GM23338 (cell line): ENCODE data around the gene GPC2. TPM values are rescaled to one million over a fixed set of nuclear protein-coding genes. Genes with fewer than 3 reads are reported as not detected.

ENCODE experiments used
- ATAC-seq: fragments of 200-7000 bp; cut with Tn5 transposase; 3 replicates; pipeline ENCODE4 v1.9.1; 2020
- DNase-seq: peaks from one replicate; pipeline ENCODE4 v3.0.0-alpha.2; 2015; ENCODE audit warnings: low spot score
- H2AFZ ChIP-seq: fragments of 200-600 bp; sonication (generic); 2 replicates; pipeline ENCODE4 v1.8.0; 2016; ENCODE audit warnings: antibody characterized with exemption, mild to moderate bottlenecking, moderate library complexity
- H3F3A ChIP-seq: fragments of 200-600 bp; sonication (generic); replicated peaks from 2 replicates; pipeline ENCODE4 v1.8.0; 2017; ENCODE audit warnings: antibody characterized with exemption, mixed run types, low read depth
- H3K27ac ChIP-seq: fragments of 200-600 bp; sonication (generic); 2 replicates; pipeline ENCODE4 v1.6.1; 2016; ENCODE audit warnings: low read depth
- H3K27me3 ChIP-seq: fragments of 200-600 bp; sonication (generic); 2 replicates; pipeline ENCODE4 v1.8.0; 2016; ENCODE audit warnings: mild to moderate bottlenecking, mixed run types, moderate library complexity; ENCODE audit not compliant: insufficient read depth
- H3K36me3 ChIP-seq: fragments of 200-600 bp; sonication (generic); 2 replicates; pipeline ENCODE4 v1.8.0; 2016; ENCODE audit warnings: mild to moderate bottlenecking; ENCODE audit not compliant: insufficient read depth
- H3K4me1 ChIP-seq: fragments of 200-600 bp; sonication (generic); 2 replicates; pipeline ENCODE4 v1.8.0; 2016; ENCODE audit warnings: mild to moderate bottlenecking, moderate library complexity; ENCODE audit not compliant: insufficient read depth
- H3K4me2 ChIP-seq: fragments of 200-600 bp; sonication (generic); 2 replicates; pipeline ENCODE4 v1.7.1; 2017; ENCODE audit warnings: mixed run types
- H3K4me3 ChIP-seq: fragments of 200-600 bp; sonication (generic); 2 replicates; pipeline ENCODE4 v1.6.1; 2016; ENCODE audit warnings: mixed run types
- H3K79me2 ChIP-seq: fragments of 200-600 bp; sonication (generic); replicated peaks from 2 replicates; pipeline ENCODE4 v1.8.0; 2017; ENCODE audit warnings: mild to moderate bottlenecking; ENCODE audit not compliant: insufficient read depth
- H3K9me2 ChIP-seq: fragments of 200-600 bp; sonication (generic); 2 replicates; pipeline ENCODE4 v1.8.0; 2017; ENCODE audit not compliant: insufficient read depth
- H4K20me1 ChIP-seq: fragments of 200-600 bp; sonication (generic); replicated peaks from 2 replicates; pipeline ENCODE4 v1.8.0; 2017; ENCODE audit warnings: mild to moderate bottlenecking; ENCODE audit not compliant: insufficient read depth
- H3K27ac Mint-ChIP-seq: 2 replicates; pipeline ENCODE4 v1.8.0; 2020; ENCODE audit warnings: inconsistent platforms, mild to moderate bottlenecking, moderate library complexity, mixed read lengths
- H3K27me3 Mint-ChIP-seq: 3 replicates; pipeline ENCODE4 v1.8.0; 2022; ENCODE audit warnings: low read depth, mild to moderate bottlenecking, moderate library complexity, mixed read lengths, inconsistent platforms; ENCODE audit not compliant: insufficient read depth, poor library complexity
- H3K36me3 Mint-ChIP-seq: 3 replicates; pipeline ENCODE4 v1.8.0; 2021; ENCODE audit warnings: low read depth, mild to moderate bottlenecking, inconsistent platforms, moderate library complexity, mixed read lengths
- H3K4me1 Mint-ChIP-seq: 3 replicates; pipeline ENCODE4 v1.8.0; 2020; ENCODE audit warnings: mild to moderate bottlenecking, inconsistent platforms, mixed read lengths
- H3K4me3 Mint-ChIP-seq: 3 replicates; pipeline ENCODE4 v1.8.0; 2021; ENCODE audit warnings: moderate library complexity, mild to moderate bottlenecking, inconsistent platforms, mixed read lengths
- H3K9me3 Mint-ChIP-seq: 3 replicates; pipeline ENCODE4 v1.8.0; 2020; ENCODE audit warnings: moderate library complexity, mild to moderate bottlenecking, inconsistent platforms, mixed read lengths
- EZH2 ChIP-seq: fragments of 200-600 bp; sonication (generic); IDR thresholded peaks from one replicate; pipeline ENCODE4 v1.8.0; 2017; ENCODE audit warnings: antibody characterized with exemption, mild to moderate bottlenecking, low read depth; ENCODE audit not compliant: unreplicated experiment
- EZH2phosphoT487 ChIP-seq: fragments of 200-600 bp; sonication (generic); IDR thresholded peaks from one replicate; pipeline ENCODE4 v1.8.1; 2018; ENCODE audit warnings: antibody characterized with exemption; ENCODE audit not compliant: unreplicated experiment
- JUNB ChIP-seq: IDR thresholded peaks from one replicate; pipeline ENCODE4 v1.6.1; 2016; ENCODE audit warnings: antibody characterized with exemption; ENCODE audit not compliant: unreplicated experiment
- NANOG ChIP-seq: IDR thresholded peaks from 2 replicates; pipeline ENCODE4 v1.6.1; 2016; ENCODE audit warnings: antibody characterized with exemption, borderline replicate concordance
- STAT1 ChIP-seq: IDR thresholded peaks from one replicate; pipeline ENCODE4 v1.6.1; 2016; ENCODE audit warnings: antibody characterized with exemption; ENCODE audit not compliant: unreplicated experiment
- ZNF114 ChIP-seq: fragments of 250-450 bp; sonication (Bioruptor Pico); IDR thresholded peaks from 2 replicates; pipeline ENCODE4 v1.5.0; 2020; ENCODE audit warnings: mild to moderate bottlenecking, moderate library complexity
- ZNF331 ChIP-seq: fragments of 250-450 bp; sonication (Bioruptor Pico); IDR thresholded peaks from 2 replicates; pipeline ENCODE4 v1.5.0; 2020; ENCODE audit warnings: low read depth, mild to moderate bottlenecking, moderate library complexity
- polyA plus RNA-seq: library from polyadenylated mRNA; unstranded; fragments of >200 nt; fragmentation: Nextera tagmentation; extraction: Ambion mirVana; gene quantifications from 2 replicates; pipeline ENCODE4 v1.2.1, GENCODE V29; 2016
- total RNA-seq: library from RNA; depleted of rRNA; stranded (reverse); fragments of >200 nt; shearing (Covaris generic); gene quantifications from 2 replicates; pipeline ENCODE4 v1.2.3, GENCODE V29; 2014
- TF ChIP-seq, protein P1 (sequence below): IDR thresholded peaks from 2 replicates; pipeline ENCODE4 v1.6.1; 2016; ENCODE audit warnings: antibody characterized with exemption
- TF ChIP-seq, protein P2 (sequence below), 2 experiments: fragments of 200-600 bp in 1 of 2; sonication (generic) in 1 of 2; conservative IDR thresholded peaks; 2 replicates each; pipeline versions ENCODE4 v1.5.1 to v1.6.1; 2016 to 2017; ENCODE audit warnings: antibody characterized with exemption in 2 of 2, low read depth in 2 of 2, mild to moderate bottlenecking in 2 of 2, moderate library complexity in 1 of 2
- TF ChIP-seq, protein P3 (sequence below): IDR thresholded peaks from one replicate; pipeline ENCODE4 v1.6.1; 2018; ENCODE audit warnings: antibody characterized with exemption; ENCODE audit not compliant: unreplicated experiment

The GPC2 gene
- total and polyA plus RNA-seq, 2 experiments from 2014 or later, result 10.7 to 48.8 TPM

DNA sequence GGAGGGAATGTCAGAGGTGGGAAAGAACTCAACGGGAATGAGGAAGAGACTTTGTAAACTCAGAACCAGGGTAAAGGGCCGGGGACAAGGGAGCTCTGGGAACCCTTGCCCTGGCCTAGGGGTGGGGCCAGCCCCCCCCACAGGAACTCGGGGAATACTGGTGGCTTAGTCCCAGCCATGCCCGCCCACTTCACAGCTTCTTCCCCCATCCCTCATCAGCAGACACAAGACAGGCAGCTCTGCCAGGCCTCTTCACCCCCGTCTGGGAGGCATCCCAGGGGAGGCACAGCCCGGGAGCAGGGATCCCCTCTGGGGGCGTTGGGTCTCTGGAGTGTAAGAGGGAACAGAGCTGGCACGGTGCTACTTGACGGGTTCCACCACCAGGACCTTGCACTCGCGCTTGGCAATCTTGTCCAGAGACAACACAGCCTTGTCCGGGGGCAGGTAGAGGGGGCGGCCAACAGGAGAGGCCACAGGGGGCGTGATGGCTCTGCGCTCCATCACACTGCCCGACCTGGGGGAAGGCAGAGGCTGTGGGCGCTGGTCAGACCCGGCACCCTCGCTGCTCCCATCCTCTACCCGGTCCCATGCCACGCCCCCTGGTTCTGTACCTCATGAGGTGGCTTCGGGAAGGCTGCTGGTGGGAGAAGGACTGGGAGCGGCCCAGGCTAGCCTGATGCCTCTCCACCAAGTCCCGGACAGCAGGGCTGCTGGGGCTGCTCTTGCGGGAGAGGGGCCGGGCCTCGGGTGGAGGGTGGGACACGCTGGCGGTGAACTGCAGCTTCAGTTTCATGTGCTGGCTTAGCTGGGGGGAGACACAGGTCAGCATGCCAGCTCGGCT, 22.3 kb downstream of the GPC2 start:
- Mint-ChIP-seq H3K27ac (no peak overlapping the region), H3K4me1 (peaks cover 33% of the 10 kb centered on the region), H3K9me3 (no peaks in the 10 kb centered on the region), H3K27me3 (peaks cover 25% of the 10 kb centered on the region), H3K4me3 (no peak overlapping the region; the same call in 2 of the 3 replicates), H3K36me3 (peaks cover 64% of the 10 kb centered on the region)
- TF ChIP-seq, protein P1, sequence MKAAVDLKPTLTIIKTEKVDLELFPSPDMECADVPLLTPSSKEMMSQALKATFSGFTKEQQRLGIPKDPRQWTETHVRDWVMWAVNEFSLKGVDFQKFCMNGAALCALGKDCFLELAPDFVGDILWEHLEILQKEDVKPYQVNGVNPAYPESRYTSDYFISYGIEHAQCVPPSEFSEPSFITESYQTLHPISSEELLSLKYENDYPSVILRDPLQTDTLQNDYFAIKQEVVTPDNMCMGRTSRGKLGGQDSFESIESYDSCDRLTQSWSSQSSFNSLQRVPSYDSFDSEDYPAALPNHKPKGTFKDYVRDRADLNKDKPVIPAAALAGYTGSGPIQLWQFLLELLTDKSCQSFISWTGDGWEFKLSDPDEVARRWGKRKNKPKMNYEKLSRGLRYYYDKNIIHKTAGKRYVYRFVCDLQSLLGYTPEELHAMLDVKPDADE, result no peak
- TF ChIP-seq ZNF114 (CRISPR knock-in tag) (no peak), STAT1 (no peak), EZH2 (no peak), JUNB (no peak), ZNF331 (CRISPR knock-in tag) (no peak), NANOG (no peak), EZH2phosphoT487 (no peak)
- TF ChIP-seq, protein P2, sequence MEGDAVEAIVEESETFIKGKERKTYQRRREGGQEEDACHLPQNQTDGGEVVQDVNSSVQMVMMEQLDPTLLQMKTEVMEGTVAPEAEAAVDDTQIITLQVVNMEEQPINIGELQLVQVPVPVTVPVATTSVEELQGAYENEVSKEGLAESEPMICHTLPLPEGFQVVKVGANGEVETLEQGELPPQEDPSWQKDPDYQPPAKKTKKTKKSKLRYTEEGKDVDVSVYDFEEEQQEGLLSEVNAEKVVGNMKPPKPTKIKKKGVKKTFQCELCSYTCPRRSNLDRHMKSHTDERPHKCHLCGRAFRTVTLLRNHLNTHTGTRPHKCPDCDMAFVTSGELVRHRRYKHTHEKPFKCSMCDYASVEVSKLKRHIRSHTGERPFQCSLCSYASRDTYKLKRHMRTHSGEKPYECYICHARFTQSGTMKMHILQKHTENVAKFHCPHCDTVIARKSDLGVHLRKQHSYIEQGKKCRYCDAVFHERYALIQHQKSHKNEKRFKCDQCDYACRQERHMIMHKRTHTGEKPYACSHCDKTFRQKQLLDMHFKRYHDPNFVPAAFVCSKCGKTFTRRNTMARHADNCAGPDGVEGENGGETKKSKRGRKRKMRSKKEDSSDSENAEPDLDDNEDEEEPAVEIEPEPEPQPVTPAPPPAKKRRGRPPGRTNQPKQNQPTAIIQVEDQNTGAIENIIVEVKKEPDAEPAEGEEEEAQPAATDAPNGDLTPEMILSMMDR (conservative IDR thresholded peaks at IDR 0.05; ENCODE audit: low read depth in 2 of 2), result no peak
- TF ChIP-seq, protein P3, sequence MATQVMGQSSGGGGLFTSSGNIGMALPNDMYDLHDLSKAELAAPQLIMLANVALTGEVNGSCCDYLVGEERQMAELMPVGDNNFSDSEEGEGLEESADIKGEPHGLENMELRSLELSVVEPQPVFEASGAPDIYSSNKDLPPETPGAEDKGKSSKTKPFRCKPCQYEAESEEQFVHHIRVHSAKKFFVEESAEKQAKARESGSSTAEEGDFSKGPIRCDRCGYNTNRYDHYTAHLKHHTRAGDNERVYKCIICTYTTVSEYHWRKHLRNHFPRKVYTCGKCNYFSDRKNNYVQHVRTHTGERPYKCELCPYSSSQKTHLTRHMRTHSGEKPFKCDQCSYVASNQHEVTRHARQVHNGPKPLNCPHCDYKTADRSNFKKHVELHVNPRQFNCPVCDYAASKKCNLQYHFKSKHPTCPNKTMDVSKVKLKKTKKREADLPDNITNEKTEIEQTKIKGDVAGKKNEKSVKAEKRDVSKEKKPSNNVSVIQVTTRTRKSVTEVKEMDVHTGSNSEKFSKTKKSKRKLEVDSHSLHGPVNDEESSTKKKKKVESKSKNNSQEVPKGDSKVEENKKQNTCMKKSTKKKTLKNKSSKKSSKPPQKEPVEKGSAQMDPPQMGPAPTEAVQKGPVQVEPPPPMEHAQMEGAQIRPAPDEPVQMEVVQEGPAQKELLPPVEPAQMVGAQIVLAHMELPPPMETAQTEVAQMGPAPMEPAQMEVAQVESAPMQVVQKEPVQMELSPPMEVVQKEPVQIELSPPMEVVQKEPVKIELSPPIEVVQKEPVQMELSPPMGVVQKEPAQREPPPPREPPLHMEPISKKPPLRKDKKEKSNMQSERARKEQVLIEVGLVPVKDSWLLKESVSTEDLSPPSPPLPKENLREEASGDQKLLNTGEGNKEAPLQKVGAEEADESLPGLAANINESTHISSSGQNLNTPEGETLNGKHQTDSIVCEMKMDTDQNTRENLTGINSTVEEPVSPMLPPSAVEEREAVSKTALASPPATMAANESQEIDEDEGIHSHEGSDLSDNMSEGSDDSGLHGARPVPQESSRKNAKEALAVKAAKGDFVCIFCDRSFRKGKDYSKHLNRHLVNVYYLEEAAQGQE, result no peak
- H4K20me1 ChIP-seq, result peaks cover 14% of the 10 kb centered on the region
- no peak overlapping the region for H3K27ac ChIP-seq
- H3K27me3 ChIP-seq, result no peaks in the 10 kb centered on the region
- peaks cover 20% of the 10 kb centered on the region for H3K79me2 ChIP-seq
- H3K4me2 ChIP-seq, result no peak overlapping the region
- H3K9me2 ChIP-seq, result no peaks in the 10 kb centered on the region
- no peak for DNase-seq
- H3K36me3 ChIP-seq, result no peaks in the 10 kb centered on the region
- no peak overlapping the region for H2AFZ ChIP-seq
- H3F3A ChIP-seq, result peaks cover 39% of the 10 kb centered on the region
- peaks cover 13% of the 10 kb centered on the region for H3K4me1 ChIP-seq
- no peak overlapping the region for H3K4me3 ChIP-seq
- ATAC-seq, result no peak
